GM21825 (cell line): ENCODE data around the gene SLC19A3.
"Not testable (repeated sequence)": the region's sequence is repeated elsewhere in the genome, so short reads cannot be mapped to it uniquely, and the experiment has no call there.

Experiments used
- ATAC-seq: cut with Tn5 transposase; IDR thresholded peaks from one replicate; pipeline ENCODE4 v1.9.1; 2021; ENCODE audit warnings: mild to moderate bottlenecking, moderate library complexity; ENCODE audit not compliant: unreplicated experiment

The SLC19A3 gene

DNA sequence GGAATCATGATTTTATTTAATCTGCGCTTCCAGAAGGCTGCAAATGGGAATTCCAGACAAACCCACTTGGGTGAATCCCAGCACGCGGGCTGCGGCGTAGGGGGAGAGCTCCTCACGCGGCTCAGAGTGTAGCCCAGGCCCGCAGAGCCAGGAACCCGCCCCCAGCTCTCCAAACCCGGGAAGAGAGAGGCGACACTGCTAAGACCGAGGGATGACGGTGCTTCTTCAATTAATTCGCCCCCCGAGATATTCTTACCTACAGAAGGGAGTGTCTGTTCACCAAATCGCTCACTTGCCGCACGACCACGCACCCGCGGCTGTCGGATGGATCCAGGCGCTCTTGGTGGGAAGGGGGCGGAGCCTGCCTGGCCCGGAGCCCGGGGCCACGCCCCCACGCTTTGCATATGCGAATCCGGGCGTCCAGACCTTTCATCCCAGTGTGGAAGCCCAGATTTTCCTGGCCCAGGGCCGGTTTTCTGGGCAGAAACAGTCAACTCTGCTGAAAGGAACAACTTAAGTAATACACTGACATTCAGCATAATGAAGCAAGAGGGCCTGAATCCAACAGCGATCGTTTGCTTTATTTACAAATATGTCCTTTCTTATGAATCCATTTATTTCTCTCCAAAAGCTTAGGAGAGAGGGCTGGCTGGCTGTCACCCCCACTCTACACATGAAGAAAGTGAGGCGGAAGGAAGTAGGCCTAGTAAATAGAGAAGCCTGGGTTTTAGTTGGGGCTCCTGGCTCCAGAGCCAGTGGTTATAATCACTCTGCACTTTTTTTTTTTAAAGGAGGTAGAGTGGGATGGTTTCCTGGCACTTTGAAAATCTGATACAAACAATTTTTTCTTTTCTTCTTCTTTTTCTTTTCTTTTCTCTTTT lies at the start of gene SLC19A3:
Gene SLC19A3 (minus strand): TSS at position 342 of the 881 bp plus-strand sequence. CDS start 15,710 bp downstream, outside the sequence.
- no peak for ATAC-seq

GRCh38 chr2:227766373-227766883 lies 48.6 kb upstream of the SLC19A3 start:
- peak; percentile 98 for ATAC-seq

- ATAC-seq: no peak
These were observed 48.1 kb upstream of the SLC19A3 start for GRCh38 chr2:227765788-227766372.

GRCh38 chr2:227761740-227762476 lies 44.1 kb upstream of the SLC19A3 start:
- ATAC-seq: no peak

DNA sequence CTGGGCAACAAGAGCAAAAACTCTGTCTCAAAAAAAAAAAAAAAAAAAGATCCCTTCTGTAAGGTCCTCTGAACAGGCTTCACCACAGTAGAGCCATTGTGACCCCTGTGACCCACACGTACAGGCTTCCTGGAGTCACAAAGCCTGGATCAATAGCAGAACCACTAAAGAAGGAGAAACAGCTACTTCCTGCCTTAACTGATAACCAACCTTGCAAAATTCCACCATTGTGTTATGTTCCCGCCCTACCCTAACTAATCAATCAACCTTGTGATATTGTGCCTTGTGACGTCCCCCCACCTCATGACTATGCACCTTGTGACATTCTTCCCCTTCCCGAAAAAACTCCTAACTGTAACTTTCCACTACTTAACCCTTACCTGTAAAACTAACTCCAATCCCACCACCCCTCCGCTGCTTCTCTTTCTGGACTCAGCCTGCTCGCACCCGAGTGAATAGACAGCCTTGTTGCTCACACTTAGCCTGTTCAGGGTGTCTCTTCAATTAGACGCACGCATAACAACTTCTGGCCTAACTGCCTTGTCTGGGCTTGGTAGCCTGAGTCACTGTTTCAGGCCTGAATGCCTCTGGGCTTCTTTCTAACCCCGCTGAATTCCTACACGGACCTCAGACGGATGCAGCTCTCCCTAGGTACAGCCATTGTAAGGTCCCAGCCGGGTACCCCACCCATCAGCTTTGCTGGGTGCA lies 41.7 kb upstream of the SLC19A3 start:
- no peak for ATAC-seq

DNA sequence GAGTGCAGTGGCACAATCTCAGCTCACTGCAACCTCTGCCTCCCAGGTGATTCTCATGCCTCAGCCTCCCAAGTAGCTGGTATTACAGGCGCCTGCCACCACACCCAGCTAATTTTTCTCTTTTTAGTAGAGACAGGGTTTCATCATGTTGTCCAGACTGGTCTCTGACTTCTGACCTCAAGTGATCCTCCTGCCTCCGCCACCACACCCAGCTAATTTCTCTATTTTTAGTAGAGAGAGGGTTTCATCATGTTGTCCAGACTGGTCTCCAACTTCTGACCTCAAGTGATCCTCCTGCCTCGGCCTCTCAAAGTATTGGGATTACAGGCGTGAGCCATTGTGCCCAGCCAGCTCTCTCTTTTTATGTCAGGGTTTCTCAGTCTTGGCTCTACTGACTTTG lies 38.4 kb upstream of the SLC19A3 start:
- not testable (repeated sequence) for ATAC-seq

DNA sequence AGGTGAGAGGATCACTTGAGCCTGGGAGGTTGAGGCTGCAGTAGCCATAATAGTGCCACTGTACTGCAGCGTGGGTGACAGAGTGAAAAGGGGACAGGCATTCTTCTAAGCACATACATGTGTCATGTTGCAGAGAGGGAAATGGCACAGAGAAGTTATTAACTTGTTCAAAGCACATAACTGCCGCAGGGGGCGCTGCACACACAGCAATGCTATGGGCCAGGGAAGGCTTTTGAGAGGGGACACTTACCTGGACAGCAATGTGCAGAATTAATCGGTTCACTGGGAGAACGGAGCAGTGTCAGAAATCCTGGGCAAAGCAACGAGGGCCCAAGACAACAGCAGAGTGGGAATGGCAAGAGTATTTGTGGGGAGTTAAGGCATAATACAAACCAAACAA lies 30.3 kb upstream of the SLC19A3 start:
- no peak for ATAC-seq

DNA sequence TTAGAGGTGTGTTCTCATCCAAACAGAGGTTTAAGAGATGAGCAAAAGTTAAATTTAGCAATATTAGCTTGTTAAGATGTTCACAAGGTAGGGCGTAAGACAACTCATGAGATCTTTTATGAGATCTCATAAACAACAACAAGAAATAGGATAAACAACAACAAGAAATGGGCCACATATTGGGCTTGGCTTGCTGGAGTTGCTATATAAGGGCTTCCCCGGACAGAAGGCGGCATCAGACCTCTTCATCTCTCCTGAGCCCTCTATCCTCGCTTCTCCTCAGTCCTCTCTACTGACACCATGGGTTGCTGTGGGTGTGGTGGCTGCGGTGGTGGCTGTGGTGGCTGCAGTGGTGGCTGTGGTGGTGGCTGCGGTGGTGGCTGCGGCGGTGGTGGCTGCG lies 27.8 kb upstream of the SLC19A3 start, which contains the start of gene SCYGR8:
Gene SCYGR8 (plus strand): TSS at position 301 of the 400 bp plus-strand sequence. CDS start 0 bp downstream, at position 301.
- ATAC-seq: no peak

GRCh38 chr2:227740705-227741104 lies 22.9 kb upstream of the SLC19A3 start:
- ATAC-seq: not testable (repeated sequence)

- no peak for ATAC-seq
These were observed 21.5 kb upstream of the SLC19A3 start for GRCh38 chr2:227739351-227739750.

DNA sequence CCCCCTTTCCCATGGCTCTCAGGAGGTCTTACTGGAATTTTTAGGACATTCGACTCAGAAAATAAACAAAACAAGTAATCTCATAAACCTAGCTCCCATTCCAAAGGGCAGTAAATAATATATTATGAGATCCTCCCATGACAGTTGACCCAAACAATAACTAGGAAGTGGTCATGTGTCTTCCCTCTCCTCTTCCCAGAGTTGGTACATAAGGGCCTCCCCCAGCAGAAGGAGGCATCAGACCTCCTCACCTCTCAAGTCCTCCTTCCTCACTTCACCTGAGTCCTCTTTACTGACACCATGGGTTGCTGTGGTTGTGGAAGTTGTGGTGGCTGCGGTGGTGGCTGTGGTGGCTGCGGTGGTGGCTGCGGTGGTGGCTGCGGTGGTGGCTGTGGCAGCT lies 10.2 kb upstream of the SLC19A3 start, which contains the start of gene SCYGR7:
Gene SCYGR7 (plus strand): TSS at position 301 of the 400 bp plus-strand sequence. CDS start 0 bp downstream, at position 301.
- ATAC-seq: no peak

GRCh38 chr2:227724394-227725039 lies 6.7 kb upstream of the SLC19A3 start, which contains the start of gene SCYGR6:
Gene SCYGR6, minus strand, starts transcription at chr2:227724757. Its CDS starts 0 bp downstream, at chr2:227724757.
- ATAC-seq: no peak

GRCh38 chr2:227722821-227723220 lies 5.0 kb upstream of the SLC19A3 start:
- ATAC-seq: not testable (repeated sequence)

DNA sequence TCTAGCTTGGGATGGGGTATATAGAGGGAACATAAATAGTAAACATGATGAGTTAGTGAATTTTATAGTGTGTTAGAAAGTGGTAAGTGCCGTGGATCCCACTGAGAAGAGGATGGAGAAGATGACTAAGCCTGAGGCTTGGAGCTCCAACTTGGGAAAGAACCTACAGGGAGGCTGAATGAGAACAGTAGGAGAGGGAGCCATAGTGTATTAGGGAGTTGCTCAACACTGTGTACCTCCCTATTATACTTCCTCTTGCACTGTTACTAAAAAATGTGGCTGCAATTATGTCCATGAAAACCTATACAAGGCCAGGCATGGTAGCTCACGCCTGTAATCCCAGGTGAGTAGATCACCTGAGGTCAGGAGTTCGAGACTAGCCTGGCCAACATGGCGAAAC lies 2.9 kb upstream of the SLC19A3 start:
- ATAC-seq: no peak

DNA sequence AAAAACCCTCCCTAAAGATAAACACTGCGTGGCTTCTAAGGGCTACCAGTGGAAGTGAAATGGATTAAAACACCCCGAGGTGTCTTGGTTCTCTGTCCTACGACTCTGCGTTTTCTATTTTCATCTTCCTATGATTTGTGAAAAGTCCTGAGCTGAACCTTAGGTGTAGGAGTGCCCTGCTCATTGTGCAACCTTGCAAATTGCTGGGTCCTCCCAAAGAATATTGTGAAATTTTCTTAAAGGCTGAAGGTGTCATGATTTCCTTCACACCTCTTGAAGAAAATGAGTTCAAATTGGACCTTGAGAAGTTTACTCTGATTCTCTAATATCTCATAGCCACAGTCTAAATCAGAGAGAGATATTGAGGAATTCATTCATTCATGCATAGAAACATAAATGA lies 1.8 kb upstream of the SLC19A3 start:
- ATAC-seq: no peak

- ATAC-seq: no peak
These were observed 1.3 kb downstream of the SLC19A3 start for GRCh38 chr2:227716501-227716900.

GRCh38 chr2:227713291-227713690 lies 4.5 kb downstream of the SLC19A3 start:
- ATAC-seq: no peak

DNA sequence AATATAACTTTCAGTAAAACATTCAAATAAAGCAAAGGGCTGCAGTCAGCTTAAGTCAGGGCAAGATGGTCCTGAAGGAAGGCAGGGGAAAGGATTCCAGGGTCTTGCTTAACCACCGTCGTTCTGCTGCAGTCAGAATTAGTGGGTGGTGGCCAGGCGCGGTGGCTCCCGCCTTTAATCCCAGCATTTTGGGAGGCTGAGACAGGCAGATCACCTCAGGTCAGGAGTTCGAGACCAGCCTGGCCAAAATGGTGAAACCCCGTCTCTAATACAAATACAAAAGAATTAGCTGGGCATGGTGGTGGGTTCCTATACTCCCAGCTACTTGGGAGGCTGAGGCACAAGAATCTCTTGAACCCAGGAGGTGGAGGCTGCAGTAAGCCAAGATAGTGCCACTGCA lies 6.8 kb downstream of the SLC19A3 start:
- no peak for ATAC-seq

- ATAC-seq: no peak
These were observed 10.4 kb downstream of the SLC19A3 start for GRCh38 chr2:227707390-227707789.

DNA sequence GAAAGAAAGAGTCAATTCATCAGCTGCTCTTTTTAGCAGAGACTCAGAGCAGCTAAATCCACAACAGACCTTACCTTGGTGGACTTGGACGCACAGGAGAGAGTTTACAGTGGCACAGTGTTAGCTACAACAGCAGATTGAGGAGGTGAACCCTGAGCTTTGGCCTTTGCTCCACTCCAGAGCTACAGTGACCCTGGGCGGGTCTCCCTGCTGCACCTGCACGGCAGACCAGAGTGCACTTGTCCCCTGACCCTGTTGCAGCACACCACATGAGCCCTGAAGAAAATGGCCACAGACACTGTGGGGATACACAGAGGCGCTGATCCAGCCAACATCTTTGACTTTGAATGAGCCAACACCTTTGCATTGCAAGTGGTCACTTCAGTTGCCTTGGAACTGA lies 11.0 kb downstream of the SLC19A3 start:
- ATAC-seq: no peak
